ENCODE measurements around the gene DESI1.
A peak's percentile ranks its signal among the peaks of the same experiment; 100 is the strongest.
"Not testable (repeated sequence)": the region's sequence is repeated elsewhere in the genome, so short reads cannot be mapped to it uniquely, and the experiment has no call there.

The DESI1 gene

DNA sequence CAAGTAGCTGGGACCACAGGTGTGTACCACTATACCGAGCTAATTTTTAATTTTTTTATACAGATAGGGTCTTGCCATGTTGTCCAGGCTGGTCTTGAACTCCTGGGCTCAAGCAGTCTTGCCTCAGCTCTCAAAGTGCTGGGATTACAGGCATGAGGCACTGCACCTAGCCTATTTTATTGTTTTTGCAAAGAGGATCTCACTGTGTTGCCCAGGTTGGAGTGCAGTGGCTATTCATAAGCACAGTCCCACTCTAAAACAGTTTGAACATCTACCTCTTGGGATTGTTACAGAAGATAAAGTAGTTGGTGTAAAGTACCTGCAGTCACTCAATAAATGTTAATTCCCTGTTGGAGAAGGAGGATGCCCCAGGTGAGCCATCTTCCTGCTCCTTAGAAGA is 29.4 kb upstream of the DESI1 start:
- Histone ChIP-seq H3K27ac (no peak overlapping the region), H3K4me3 (no peak overlapping the region)
- TF ChIP-seq CTCF (IDR thresholded peaks at IDR 0.05), result no peak
- no peak for DNase-seq (ENCODE audit: low spot score)

GRCh38 chr22:41648432-41648831 is 27.6 kb upstream of the DESI1 start:
- TF ChIP-seq CTCF (IDR thresholded peaks at IDR 0.05), result no peak
- no peak overlapping the region for H3K4me3 ChIP-seq
- no peak overlapping the region for H3K27ac ChIP-seq
- no peak for DNase-seq (ENCODE audit: low spot score)

- Histone ChIP-seq H3K4me3 (no peak overlapping the region), H3K27ac (no peak overlapping the region)
- no peak for TF ChIP-seq CTCF (IDR thresholded peaks at IDR 0.05)
- no peak for DNase-seq (ENCODE audit: low spot score)
Measured at GRCh38 chr22:41647771-41648170, 26.9 kb upstream of the DESI1 start.

DNA sequence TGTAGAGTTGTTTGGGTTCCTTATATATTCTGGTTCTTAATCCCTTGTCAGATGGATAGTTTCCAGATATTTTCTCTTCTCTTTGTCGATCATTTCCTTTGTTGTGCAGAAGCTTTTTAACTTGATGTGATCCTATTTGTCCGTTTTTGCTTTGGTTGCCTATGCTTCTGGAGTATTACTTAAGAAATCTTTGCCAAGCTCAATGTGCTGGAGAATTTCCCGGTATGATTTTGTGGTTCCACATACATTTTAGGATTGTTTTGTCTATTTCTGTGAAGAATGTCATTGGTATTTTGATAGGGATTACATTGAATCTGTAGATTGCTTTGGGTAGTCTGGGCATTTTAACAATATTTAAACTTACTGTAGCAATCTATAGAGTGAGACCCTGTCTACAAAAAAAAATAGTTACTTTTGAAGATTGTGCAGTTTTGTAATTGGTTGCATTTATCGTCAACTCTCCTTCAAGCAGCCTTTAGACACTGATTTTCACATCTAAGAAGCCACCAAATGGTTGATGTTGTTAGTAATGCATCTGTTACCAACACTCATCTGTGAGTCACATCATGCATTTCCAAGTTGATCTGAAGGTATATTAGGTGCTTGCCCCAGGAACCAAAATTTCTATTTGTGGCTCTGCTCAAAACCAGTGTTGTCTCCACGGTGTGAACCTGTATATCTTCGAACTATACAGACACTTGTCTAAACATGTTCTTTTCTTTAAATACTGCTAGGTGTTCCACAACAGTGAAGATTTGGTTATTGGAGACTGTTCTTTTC is 21.7 kb upstream of the DESI1 start:
- Histone ChIP-seq H3K4me3 (no peak overlapping the region), H3K27ac (no peak overlapping the region)
- peak; percentile 11 for DNase-seq (ENCODE audit: low spot score)

GRCh38 chr22:41641854-41642253 is 21.0 kb upstream of the DESI1 start:
- Histone ChIP-seq H3K4me3 (no peak overlapping the region), H3K27ac (no peak overlapping the region)
- TF ChIP-seq CTCF (IDR thresholded peaks at IDR 0.05), result no peak
- peak; percentile 33 for DNase-seq (ENCODE audit: low spot score)

More for the DNA sequence above, 21.7 kb upstream of the DESI1 start:
- TF ChIP-seq CTCF (IDR thresholded peaks at IDR 0.05), result no peak

DNA sequence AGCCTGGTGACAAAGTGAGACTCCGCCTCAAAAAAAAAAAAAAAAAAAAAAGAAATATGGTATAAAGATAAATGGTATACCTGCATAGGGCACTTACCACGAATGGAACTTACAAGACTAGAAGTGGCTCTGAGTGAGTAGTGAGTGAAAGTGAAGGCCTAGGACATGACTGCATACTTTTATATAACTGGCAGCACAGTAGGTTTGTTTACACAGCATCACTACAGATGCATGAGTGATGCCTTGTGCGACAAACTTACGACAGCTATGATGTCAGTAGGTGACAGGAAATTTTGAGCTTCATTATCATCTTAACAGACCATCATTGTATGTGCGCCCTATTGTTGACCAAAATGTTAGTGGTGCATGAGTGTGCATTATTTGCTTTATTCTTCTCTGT is 17.9 kb upstream of the DESI1 start:
- peak; percentile 1 for DNase-seq (ENCODE audit: low spot score)
- Histone ChIP-seq H3K4me3 (no peak overlapping the region), H3K27ac (no peak overlapping the region)
- no peak for TF ChIP-seq CTCF (IDR thresholded peaks at IDR 0.05)

DNA sequence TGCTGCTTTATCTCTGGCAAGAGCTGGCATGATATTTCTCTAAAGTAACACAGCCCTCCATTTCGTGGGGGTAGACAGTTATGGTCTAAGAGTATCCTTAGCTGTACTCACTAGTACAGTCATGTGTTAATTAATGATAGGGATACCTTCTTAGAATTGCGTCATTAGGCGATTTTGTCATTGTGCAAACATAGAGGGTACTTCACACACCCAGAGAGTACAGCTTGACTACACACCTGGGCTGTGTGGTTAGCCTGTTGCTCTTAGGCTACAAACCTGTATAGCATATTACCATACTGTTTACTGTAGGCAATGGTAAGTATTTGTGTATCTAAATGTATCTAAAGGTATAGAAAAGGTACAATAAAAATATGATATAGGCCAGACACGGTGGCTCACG is 17.3 kb upstream of the DESI1 start:
- no peak for TF ChIP-seq CTCF (IDR thresholded peaks at IDR 0.05)
- DNase-seq (ENCODE audit: low spot score), result peak; percentile 24
- Histone ChIP-seq H3K27ac (no peak overlapping the region), H3K4me3 (no peak overlapping the region)

DNA sequence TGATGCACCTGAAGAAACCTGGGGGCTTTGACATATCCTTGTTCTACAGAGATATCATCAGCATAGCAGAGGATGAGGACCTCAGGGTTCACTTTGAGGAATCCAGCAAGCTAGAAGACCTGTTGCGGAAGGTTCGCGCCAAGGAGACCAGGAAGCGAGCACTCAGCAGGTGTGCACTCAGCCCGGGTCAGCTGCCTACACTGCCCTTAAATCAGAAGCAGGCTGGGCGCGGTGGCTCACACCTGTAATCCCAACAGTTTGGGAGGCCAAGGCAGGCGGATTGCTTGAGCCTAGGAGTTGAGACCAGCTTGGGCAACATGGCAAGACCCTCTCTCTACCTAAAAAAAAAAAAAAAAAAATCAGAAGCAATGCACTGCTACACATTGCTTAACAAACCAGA is 16.8 kb upstream of the DESI1 start:
- not testable (repeated sequence) for H3K4me3 ChIP-seq, H3K27ac ChIP-seq
- peak; percentile 70 for DNase-seq (ENCODE audit: low spot score)

Data from coronary artery (tissue), 2 donors.